Kidney (tissue), 14 donors: ENCODE measurements around the gene BRD3OS. TPM values are rescaled to one million over a fixed set of nuclear protein-coding genes. Genes with fewer than 3 reads are reported as not detected.

Experiments
- DNase-seq, 5 donors: peaks; one replicate each; pipeline ENCODE4 v3.0.0-alpha.2; 2013 to 2020
- FAIRE-seq: peaks from 2 replicates; lab custom pipeline; 2012; peaks lifted over from hg19 to GRCh38; lab: Jason Lieb, UNC
- H3K27ac ChIP-seq, 2 donors: one replicate each; pipeline ENCODE4 v1.7.0; 2013; ENCODE audit warnings: low read depth in 2 of 2, low read length in 2 of 2, inconsistent platforms in 1 of 2
- H3K27me3 ChIP-seq: one replicate; pipeline ENCODE4 v1.7.1; 2013; ENCODE audit warnings: low read length, inconsistent platforms; ENCODE audit not compliant: control insufficient read depth, insufficient read depth
- H3K36me3 ChIP-seq, 3 donors: one replicate each; pipeline versions ENCODE4 v1.7.0 to v1.7.1; 2013; ENCODE audit warnings: low read length in 3 of 3, control low read depth in 1 of 3, inconsistent platforms in 1 of 3; ENCODE audit not compliant: insufficient read depth in 3 of 3, control insufficient read depth in 2 of 3
- H3K4me1 ChIP-seq, 3 donors: one replicate each; pipeline versions ENCODE4 v1.7.0 to v1.7.1; 2013; ENCODE audit warnings: low read length in 3 of 3, inconsistent platforms in 1 of 3, low read depth in 1 of 3; ENCODE audit not compliant: control insufficient read depth in 2 of 3, insufficient read depth in 2 of 3
- H3K4me3 ChIP-seq, 3 donors: one replicate each; pipeline versions ENCODE4 v1.7.0 to v1.8.1; 2013; ENCODE audit warnings: low read length in 3 of 3, control low read depth in 1 of 3, inconsistent platforms in 1 of 3
- H3K9ac ChIP-seq, 3 donors: one replicate each; pipeline versions ENCODE4 v1.7.0 to v1.7.1; 2013; ENCODE audit warnings: low read length in 3 of 3, control low read depth in 1 of 3, inconsistent platforms in 1 of 3
- H3K9me3 ChIP-seq, 3 donors: one replicate each; pipeline versions ENCODE4 v1.7.0 to v1.7.1; 2013; ENCODE audit warnings: low read length in 3 of 3, control low read depth in 1 of 3, inconsistent platforms in 1 of 3; ENCODE audit not compliant: control insufficient read depth in 2 of 3, insufficient read depth in 1 of 3
- CTCF ChIP-seq: IDR thresholded peaks from 3 replicates; pipeline ENCODE4 v1.5.1; 2012; ENCODE audit warnings: mild to moderate bottlenecking, moderate library complexity, borderline replicate concordance; ENCODE audit not compliant: insufficient read depth; ENCODE audit errors: extremely low read depth
- intact Hi-C: fragments of 100-400 bp; cut with DNase I; formaldehyde crosslinking; loops from one replicate; pipeline ENCODE4 v1.11.1; 2022
- polyA plus RNA-seq: library from polyadenylated mRNA; stranded (reverse); fragments of 350-450 nt; fragmentation: Illumina TruSeq; extraction: RNeasy Lipid Tissue Mini Kit (QIAGEN cat#74804); gene quantifications from one replicate; pipeline ENCODE4 v1.2.3, GENCODE V29; 2014; ENCODE audit warnings: low read depth, low replicate concordance; ENCODE audit not compliant: insufficient read depth
- total RNA-seq: library from RNA; stranded (reverse); fragmentation: NEBNext Ultra II Directional; extraction: Animal tissue kit (Norgen Biotek cat#: 25700); gene quantifications from one replicate; pipeline ENCODE4 v1.2.1, GENCODE V29; 2021
- donor health status: control.
- donor health status: control.
- donor health status: control.
- donor health status: control.
- donor health status: control.
- donor health status: DM: yes; HTN: yes; CAD: no.
- donor health status: Normal renal cell carcinoma (clear cell type).

Gene BRD3OS
- total and polyA plus RNA-seq, 2 donors from 2014 or later: 16.5 to 24.4 TPM

GRCh38 chr9:134011401-134011800 lies 13.9 kb upstream of the BRD3OS start:
- H3K27me3 ChIP-seq: no peaks in the 10 kb centered on the region
- H3K9ac ChIP-seq: no peak overlapping the region
- DNase-seq (no peak), FAIRE-seq (no peak)
- H3K27ac ChIP-seq: no peak overlapping the region
- peaks cover 0 to 2% (median 0%) of the 10 kb centered on the region in 3 donors for H3K4me1 ChIP-seq
- no peak overlapping the region for H3K4me3 ChIP-seq
- no peak for TF ChIP-seq CTCF
- intact Hi-C loops: no loop called here
- no peaks in the 10 kb centered on the region for H3K36me3 ChIP-seq
- H3K9me3 ChIP-seq: no peaks in the 10 kb centered on the region

GRCh38 chr9:134014946-134015345 lies 10.3 kb upstream of the BRD3OS start:
- no peak for TF ChIP-seq CTCF
- no peak overlapping the region for H3K9ac ChIP-seq
- no peak for FAIRE-seq
- H3K27ac ChIP-seq: no peak overlapping the region
- DNase-seq: no peak
- no peaks in the 10 kb centered on the region for H3K36me3 ChIP-seq
- intact Hi-C loops: no loop called here
- no peaks in the 10 kb centered on the region for H3K27me3 ChIP-seq
- no peak overlapping the region for H3K4me3 ChIP-seq
- H3K4me1 ChIP-seq: peaks cover 0 to 2% (median 0%) of the 10 kb centered on the region in 3 donors
- no peaks in the 10 kb centered on the region for H3K9me3 ChIP-seq

GRCh38 chr9:134024214-134024792 lies 978 bp upstream of the BRD3OS start:
- no peaks in the 10 kb centered on the region for H3K9me3 ChIP-seq
- peak overlapping the region in 1 of 3 donors; percentile 65 for H3K9ac ChIP-seq
- DNase-seq (peak in 2 of 5 donors; percentile 21 to 58), FAIRE-seq (no peak)
- no peaks in the 10 kb centered on the region for H3K27me3 ChIP-seq
- no peak for TF ChIP-seq CTCF
- peak overlapping the region; percentile 55 to 75 (median 69) for H3K4me3 ChIP-seq
- no peak overlapping the region for H3K27ac ChIP-seq
- intact Hi-C loops: no loop called here
- no peaks in the 10 kb centered on the region for H3K36me3 ChIP-seq
- peaks cover 0 to 4% (median 0%) of the 10 kb centered on the region in 3 donors for H3K4me1 ChIP-seq
